CD4-positive, alpha-beta T cell treated with Interferon gamma for 1 hour (primary cell): ENCODE measurements around the gene TEX28.
A peak's percentile ranks its signal among the peaks of the same experiment; 100 is the strongest.
"Not testable (repeated sequence)": the region's sequence is repeated elsewhere in the genome, so short reads cannot be mapped to it uniquely, and the experiment has no call there.

Experiments used
- DNase-seq: peaks from one replicate; pipeline ENCODE4 v3.0.0-alpha.2; 2020

TEX28 gene

GRCh38 chrX:154310616-154311536 is 16.0 kb upstream of the TEX28 start:
- no peak for DNase-seq

GRCh38 chrX:154309041-154309775 is 14.3 kb upstream of the TEX28 start:
- DNase-seq, result no peak

GRCh38 chrX:154308108-154308946 is 13.4 kb upstream of the TEX28 start:
- peak; percentile 72 for DNase-seq

- no peak for DNase-seq
Observed at GRCh38 chrX:154307202-154307601, 12.3 kb upstream of the TEX28 start.

GRCh38 chrX:154305541-154306205 is 10.7 kb upstream of the TEX28 start:
- no peak for DNase-seq

- no peak for DNase-seq
Observed at GRCh38 chrX:154304846-154305245, 9.9 kb upstream of the TEX28 start.

DNA sequence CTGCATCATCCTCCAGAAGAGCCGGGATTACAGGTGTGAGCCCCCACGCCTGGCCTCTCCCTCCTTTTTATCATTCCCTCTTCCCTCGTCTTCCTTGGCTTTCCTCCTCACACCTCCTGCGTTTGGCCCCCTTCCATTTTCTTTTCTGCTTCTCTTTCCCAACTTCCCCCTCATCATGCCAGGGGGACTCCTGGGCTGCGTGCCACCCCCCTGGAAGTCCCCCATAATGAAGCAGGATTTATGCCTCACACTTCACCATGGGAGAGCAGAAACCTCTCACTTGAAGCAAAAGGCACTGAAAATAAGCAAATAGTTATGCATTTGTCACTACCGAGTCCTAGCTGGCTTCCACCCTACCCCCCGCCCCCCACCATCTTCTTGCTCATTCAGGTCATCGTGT is 8.6 kb upstream of the TEX28 start:
- no peak for DNase-seq

DNA sequence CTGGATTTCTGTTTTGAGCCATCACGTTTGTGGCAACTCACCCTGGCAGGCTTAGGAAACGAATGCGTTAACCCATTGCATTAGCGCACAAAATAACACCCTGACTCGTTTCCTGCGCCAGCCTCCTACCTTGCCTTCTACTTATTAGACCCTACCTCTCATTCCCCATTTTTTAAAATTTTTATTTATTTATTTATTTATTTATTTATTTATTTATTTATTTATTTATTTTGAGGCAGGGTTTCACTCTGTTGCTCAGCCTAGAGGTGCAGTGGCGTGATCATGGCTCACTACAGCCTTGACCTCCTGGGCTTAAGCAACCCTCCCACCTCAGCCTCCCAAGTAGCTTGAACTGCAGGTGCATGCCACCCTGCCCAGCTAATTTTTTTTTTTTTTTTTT is 8.1 kb upstream of the TEX28 start:
- not testable (repeated sequence) for DNase-seq

DNA sequence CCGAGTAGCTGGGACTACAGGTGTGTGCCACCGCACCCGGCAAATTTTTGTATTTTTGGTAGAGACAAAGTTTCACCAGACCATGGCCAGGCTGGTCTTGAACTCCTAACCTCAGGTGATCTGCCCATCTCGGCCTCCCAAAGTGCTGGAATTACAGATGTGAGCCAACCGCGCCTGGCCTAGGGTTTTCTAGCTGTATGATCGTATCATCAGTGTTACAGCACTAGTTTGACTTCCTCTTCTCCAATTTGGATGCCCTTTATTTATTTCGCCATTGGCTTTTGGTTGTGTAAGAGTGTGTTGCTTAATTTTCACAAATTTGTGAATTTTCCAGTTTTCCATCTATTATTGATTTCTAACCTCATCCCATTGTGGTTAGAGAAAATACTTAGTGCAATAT is 5.9 kb upstream of the TEX28 start:
- peak; percentile 44 for DNase-seq

- peak; percentile 41 for DNase-seq
Observed at GRCh38 chrX:154298312-154298711, 3.4 kb upstream of the TEX28 start.

- no peak for DNase-seq
Observed at GRCh38 chrX:154296731-154297130, 1.8 kb upstream of the TEX28 start.

GRCh38 chrX:154295664-154296310 is 863 bp upstream of the TEX28 start, which contains the start of gene TKTL1:
TSS of gene TKTL1 (plus strand) at chrX:154295795. CDS start at chrX:154295860, 65 bp downstream.
- DNase-seq, result no peak

DNA sequence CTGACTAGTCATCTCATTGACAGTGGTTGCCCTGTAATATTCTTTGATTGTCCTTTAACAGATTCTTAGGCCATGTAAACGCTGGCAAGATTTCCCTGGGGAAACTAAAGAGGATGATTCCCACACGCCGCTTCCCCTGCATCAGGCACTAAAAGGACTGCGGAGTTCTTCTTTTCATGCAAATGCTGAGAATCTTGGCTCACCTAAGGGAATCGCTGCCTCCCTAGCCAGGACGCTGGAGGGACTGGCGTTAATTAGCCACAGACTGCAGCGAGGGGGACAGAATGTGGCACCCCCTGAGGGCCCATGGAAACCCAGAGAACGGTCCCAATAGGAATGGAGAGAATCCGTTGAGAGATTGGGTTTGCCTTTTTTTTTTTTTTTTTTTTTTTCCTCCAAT is 8.5 kb downstream of the TEX28 start:
- DNase-seq, result not testable (repeated sequence)

- not testable (repeated sequence) for DNase-seq
Observed at GRCh38 chrX:154284489-154285338, 10.2 kb downstream of the TEX28 start.

- not testable (repeated sequence) for DNase-seq
Observed at GRCh38 chrX:154269245-154269644, 25.7 kb downstream of the TEX28 start.

DNA sequence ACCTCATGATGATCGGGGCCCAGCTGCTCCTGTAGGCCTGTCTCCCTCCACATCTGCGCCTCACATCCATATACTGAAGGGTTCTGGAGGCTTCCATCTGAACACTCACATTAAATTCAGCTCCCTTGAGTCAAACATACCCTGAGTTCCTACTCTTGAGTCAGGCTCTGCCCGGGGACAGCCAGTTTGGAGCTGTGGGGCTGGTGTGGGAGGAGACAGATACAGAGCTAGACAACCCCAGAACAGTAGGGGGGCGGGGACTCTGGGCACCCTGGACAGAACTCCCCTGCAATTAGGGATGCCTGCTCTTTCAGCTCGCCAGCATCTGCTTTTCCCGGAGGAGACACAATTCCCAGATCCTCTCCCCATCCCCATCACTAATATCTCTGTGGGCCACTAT is 31.9 kb downstream of the TEX28 start:
- not testable (repeated sequence) for DNase-seq

- DNase-seq, result not testable (repeated sequence)
Observed at GRCh38 chrX:154258711-154259110, 36.2 kb downstream of the TEX28 start.

- not testable (repeated sequence) for DNase-seq
Observed at GRCh38 chrX:154257282-154257681, 37.6 kb downstream of the TEX28 start, which contains the start of gene OPN1MW3. TSS of gene OPN1MW3 (plus strand) at chrX:154257582. CDS start at chrX:154257620, 38 bp downstream.

- not testable (repeated sequence) for DNase-seq
Observed at GRCh38 chrX:154248076-154248475, 46.8 kb downstream of the TEX28 start.

DNA sequence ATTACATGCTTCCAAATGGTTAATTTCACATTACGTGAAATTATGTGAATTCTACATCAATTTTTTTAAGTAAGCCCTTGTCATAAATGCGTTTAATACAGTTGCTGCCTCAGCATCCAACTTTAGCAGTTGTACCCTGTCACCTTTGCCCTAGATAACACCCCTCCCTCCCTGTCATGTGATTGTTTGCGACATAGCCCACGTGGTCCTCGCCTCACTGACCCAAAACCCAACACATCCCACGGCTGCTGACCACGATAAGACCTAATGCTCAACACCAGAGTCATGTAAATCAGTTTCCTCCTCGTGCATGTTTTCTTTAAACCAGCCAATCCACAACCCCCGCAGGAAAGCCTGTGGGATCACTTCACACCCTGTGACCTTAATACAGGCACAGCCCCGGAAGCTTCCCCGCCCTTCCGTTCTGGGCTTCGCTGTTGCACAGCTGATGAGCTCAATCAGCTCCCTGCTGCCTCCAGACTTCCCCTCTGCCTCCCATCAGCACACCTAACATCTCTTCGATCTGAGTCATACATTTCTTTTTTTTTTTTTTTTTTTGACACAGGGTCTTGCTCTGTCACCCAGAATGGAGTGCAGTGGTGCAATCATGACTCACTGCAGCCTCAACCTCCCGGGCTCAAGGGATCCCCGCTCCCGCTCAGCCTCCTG is 47.4 kb downstream of the TEX28 start:
- not testable (repeated sequence) for DNase-seq
